K562 (cell line): ENCODE measurements around the gene KCNMB1. TPM values are rescaled to one million over a fixed set of nuclear protein-coding genes. Genes with fewer than 3 reads are reported as not detected.

ENCODE experiments used
- ATAC-seq: fragments of 200-7000 bp; cut with Tn5 transposase; 3 replicates; pipeline ENCODE4 v1.9.1; 2020; ENCODE audit warnings: moderate library complexity
- BruUV-seq: library from RNA; stranded (reverse); fragments of 400-500 nt; replicated peaks from 2 replicates; lab custom pipeline; 2021; lab: Mats Ljungman, UMichigan
- CTCF ChIA-PET: fragments of 300-600 bp; formaldehyde crosslinking; extraction: SDS; loops from one replicate; lab custom pipeline; 2021; ENCODE audit warnings: low intra/inter-chr PET ratio; lab: Yijun Ruan, JAX
- POLR2A ChIA-PET: fragments of 300-600, 350-650 bp; sonication (Branson Sonifier 250); formaldehyde crosslinking; extraction: SDS; loops from one replicate; lab custom pipeline; 2021; ENCODE audit warnings: antibody characterized with exemption, inconsistent platforms; lab: Yijun Ruan, JAX
- DNase-seq, 4 experiments: peaks; one replicate each; pipeline versions ENCODE4 v3.0.0 to v3.0.0-alpha.2; 2011 to 2018; ENCODE audit warnings: low spot score in 3 of 4, mixed read lengths in 3 of 4; ENCODE audit errors: extremely low read depth in 1 of 4
- FAIRE-seq: peaks from 2 replicates; lab custom pipeline; 2011; peaks lifted over from hg19 to GRCh38; lab: Jason Lieb, UNC
- H2AFZ ChIP-seq: 2 replicates; pipeline ENCODE4 v1.6.0; 2011; ENCODE audit warnings: low read depth, low read length, control low read depth, inconsistent platforms
- H3K27ac ChIP-seq: fragments of 200-600 bp; 3 replicates; pipeline ENCODE4 v1.8.0; 2011; ENCODE audit warnings: low read depth, mild to moderate bottlenecking, control low read depth, inconsistent platforms, low read length, moderate library complexity, mixed read lengths; ENCODE audit errors: extremely low read depth
- H3K27me3 ChIP-seq, 2 experiments: fragments of 300-600 bp in 1 of 2; 2 replicates in 1 of 2; 3 replicates in 1 of 2; pipeline versions ENCODE4 v1.6.0 to v1.8.0; 2011; ENCODE audit warnings: inconsistent platforms in 2 of 2, low read length in 2 of 2, mild to moderate bottlenecking in 1 of 2, mixed read lengths in 1 of 2, moderate library complexity in 1 of 2; ENCODE audit not compliant: control insufficient read depth in 2 of 2, insufficient read depth in 2 of 2
- H3K36me3 ChIP-seq: fragments of 300-600 bp; 3 replicates; pipeline ENCODE4 v1.8.0; 2011; ENCODE audit warnings: mild to moderate bottlenecking, low read length, inconsistent platforms; ENCODE audit not compliant: control insufficient read depth, insufficient read depth
- H3K4me1 ChIP-seq, 2 experiments: fragments of 200-600 bp in 1 of 2; replicated peaks in 1 of 2; 2 replicates in 1 of 2; 3 replicates in 1 of 2; pipeline versions ENCODE4 v1.5.1 to v1.8.0; 2011; ENCODE audit warnings: inconsistent platforms in 2 of 2, low read length in 2 of 2, mild to moderate bottlenecking in 1 of 2, mixed read lengths in 1 of 2, moderate library complexity in 1 of 2; ENCODE audit not compliant: control insufficient read depth in 2 of 2, insufficient read depth in 2 of 2
- H3K4me2 ChIP-seq: 2 replicates; pipeline ENCODE4 v1.6.1; 2011; ENCODE audit warnings: low read length, control low read depth, inconsistent platforms, mixed read lengths; ENCODE audit not compliant: insufficient read depth
- H3K4me3 ChIP-seq: fragments of 200-600 bp; sonication (generic), shearing (Covaris generic); 2 replicates; pipeline ENCODE4 v1.5.1; 2016; ENCODE audit warnings: control low read depth, inconsistent platforms
- H3K79me2 ChIP-seq: fragments of 200-600 bp; 3 replicates; pipeline ENCODE4 v1.8.0; 2011; ENCODE audit warnings: low read length, inconsistent platforms; ENCODE audit not compliant: control insufficient read depth, insufficient read depth
- H3K9ac ChIP-seq, 2 experiments: 2 replicates each; pipeline versions ENCODE4 v1.6.0 to v1.6.1; 2011; ENCODE audit warnings: low read depth in 2 of 2, low read length in 2 of 2, control low read depth in 1 of 2, inconsistent platforms in 1 of 2, mild to moderate bottlenecking in 1 of 2, mixed read lengths in 1 of 2; ENCODE audit not compliant: insufficient read depth in 1 of 2
- H3K9me1 ChIP-seq: one replicate; pipeline ENCODE4 v1.6.0; 2011; ENCODE audit warnings: inconsistent platforms, mild to moderate bottlenecking, low read length, moderate library complexity; ENCODE audit not compliant: control insufficient read depth, insufficient read depth
- H3K9me3 ChIP-seq: replicated peaks from 2 replicates; pipeline ENCODE4 v1.5.1; 2011; ENCODE audit warnings: low read depth, low read length, inconsistent platforms; ENCODE audit not compliant: control insufficient read depth, insufficient read depth
- H4K20me1 ChIP-seq: replicated peaks from 2 replicates; pipeline ENCODE4 v1.6.1; 2011; ENCODE audit warnings: low read length, inconsistent platforms, mixed read lengths; ENCODE audit not compliant: control insufficient read depth, insufficient read depth
- CBX5 ChIP-seq: IDR thresholded peaks from 2 replicates; pipeline ENCODE4 v1.6.1; 2014; ENCODE audit warnings: low read depth, borderline replicate concordance
- CREM ChIP-seq: IDR thresholded peaks from 2 replicates; pipeline ENCODE4 v1.6.1; 2014; ENCODE audit warnings: antibody characterized with exemption, low read depth
- FOSL1 ChIP-seq: fragments of 200-800 bp; sonication (Bioruptor generic); conservative IDR thresholded peaks from 2 replicates; pipeline ENCODE4 v1.6.1; 2016; ENCODE audit warnings: missing genetic modification characterization, missing compliant biosample characterization
- NFE2L1 ChIP-seq: fragments of 450-650 bp; IDR thresholded peaks from 2 replicates; pipeline ENCODE4 v1.6.1; 2016; ENCODE audit warnings: missing genetic modification characterization, low read depth, mild to moderate bottlenecking, missing compliant biosample characterization, moderate library complexity, borderline replicate concordance
- NFIX ChIP-seq: fragments of 250-450 bp; sonication (Bioruptor Pico); IDR thresholded peaks from 2 replicates; pipeline ENCODE4 v1.4.0; 2020; ENCODE audit warnings: low read depth, mild to moderate bottlenecking, moderate library complexity
- RHOXF2B ChIP-seq: fragments of 250-450 bp; sonication (Bioruptor Pico); conservative IDR thresholded peaks from 2 replicates; pipeline ENCODE4 v1.5.1; 2021
- TAF1 ChIP-seq: IDR thresholded peaks from 2 replicates; pipeline ENCODE4 v1.6.1; 2011; ENCODE audit warnings: mild to moderate bottlenecking, low read length, moderate library complexity; ENCODE audit not compliant: insufficient read depth, control insufficient read depth, severe bottlenecking; ENCODE audit errors: extremely low read depth
- TOE1 ChIP-seq, 2 experiments: fragments of 450-650 bp in 1 of 2; sonication (generic) in 1 of 2; formaldehyde crosslinking in 1 of 2; IDR thresholded peaks; 2 replicates each; pipeline versions ENCODE4 v1.7.1 to v1.8.0; 2016 to 2022; ENCODE audit warnings: borderline replicate concordance in 2 of 2, mild to moderate bottlenecking in 2 of 2, antibody characterized with exemption in 1 of 2, inconsistent platforms in 1 of 2, low read depth in 1 of 2, missing genetic modification reagents in 1 of 2, moderate library complexity in 1 of 2
- ZC3H8 ChIP-seq: fragments of 450-650 bp; IDR thresholded peaks from 2 replicates; pipeline ENCODE4 v1.6.1; 2017
- ZNF133 ChIP-seq: fragments of 250-450 bp; sonication (Bioruptor Pico); IDR thresholded peaks from 2 replicates; pipeline ENCODE4 v1.4.0; 2020; ENCODE audit warnings: mild to moderate bottlenecking
- ZNF143 ChIP-seq: sonication (generic); formaldehyde crosslinking; IDR thresholded peaks from 2 replicates; pipeline ENCODE4 v1.9.0; 2022; ENCODE audit warnings: mild to moderate bottlenecking, missing genetic modification reagents
- ZNF316 ChIP-seq: fragments of 450-650 bp; IDR thresholded peaks from 2 replicates; pipeline ENCODE4 v1.6.1; 2016
- ZNF764 ChIP-seq: fragments of 250-450 bp; sonication (Bioruptor Pico); IDR thresholded peaks from 2 replicates; pipeline ENCODE4 v1.4.0; 2020; ENCODE audit warnings: low read depth, mild to moderate bottlenecking, moderate library complexity
- WGBS: fragments of 100-300 bp; shearing (Covaris generic); methylation state at CpG from one replicate; pipeline ENCODE4 v1.1.6; 2016; ENCODE audit warnings: low coverage, mixed read lengths; ENCODE audit not compliant: insufficient coverage; ENCODE audit errors: missing lambda C conversion rate; 5-methylcytosine and 5-hydroxymethylcytosine counted together
- in situ Hi-C: fragments of 300-500 bp; cut with MboI; formaldehyde crosslinking; loops from 4 replicates; pipeline ENCODE4 v1.15.0; 2018; ENCODE audit warnings: inconsistent platforms, mixed read lengths
- intact Hi-C: fragments of 100-400 bp; cut with micrococcal nuclease; formaldehyde crosslinking; loops from 2 replicates; pipeline ENCODE4 v1.14.2; 2022
- polyA plus RNA-seq, 8 experiments: library from polyadenylated mRNA; depleted of rRNA in 4 of 8; stranded (reverse) in 5 of 8; unstranded in 3 of 8; fragments of >200 nt; fragmentation: Nextera tagmentation in 2 of 8; fragmentation: Illumina TruSeq in 1 of 8; extraction: Ambion mirVana in 2 of 8; extraction: Trizol in 1 of 8; gene quantifications; 2 replicates each; pipeline versions ENCODE4 v1.2.1 to v1.2.3, GENCODE V29; 2011 to 2014; ENCODE audit warnings: inconsistent platforms in 1 of 8, missing spikeins in 1 of 8
- total RNA-seq, 7 experiments: library from RNA; depleted of rRNA in 6 of 7; stranded (reverse); fragments of >200 nt in 6 of 7; fragmentation: Illumina TruSeq in 2 of 7; extraction: Trizol in 2 of 7; gene quantifications; 2 replicates each; pipeline versions ENCODE4 v1.2.1 to v1.2.3, GENCODE V29; 2011 to 2021; ENCODE audit warnings: low replicate concordance in 1 of 7
- TF ChIP-seq, protein P1 (sequence below): sonication (generic); formaldehyde crosslinking; IDR thresholded peaks from 2 replicates; pipeline ENCODE4 v1.4.0; 2020; ENCODE audit warnings: mild to moderate bottlenecking, missing genetic modification reagents
- TF ChIP-seq, protein P2 (sequence below): fragments of 450-650 bp; IDR thresholded peaks from 2 replicates; pipeline ENCODE4 v1.7.0; 2016; ENCODE audit warnings: borderline replicate concordance

KCNMB1 gene
- total and polyA plus RNA-seq, 9 of the 15 experiments (the other 6 are each of a cell fraction or from before 2014, with no cell fraction given) = not detected

DNA sequence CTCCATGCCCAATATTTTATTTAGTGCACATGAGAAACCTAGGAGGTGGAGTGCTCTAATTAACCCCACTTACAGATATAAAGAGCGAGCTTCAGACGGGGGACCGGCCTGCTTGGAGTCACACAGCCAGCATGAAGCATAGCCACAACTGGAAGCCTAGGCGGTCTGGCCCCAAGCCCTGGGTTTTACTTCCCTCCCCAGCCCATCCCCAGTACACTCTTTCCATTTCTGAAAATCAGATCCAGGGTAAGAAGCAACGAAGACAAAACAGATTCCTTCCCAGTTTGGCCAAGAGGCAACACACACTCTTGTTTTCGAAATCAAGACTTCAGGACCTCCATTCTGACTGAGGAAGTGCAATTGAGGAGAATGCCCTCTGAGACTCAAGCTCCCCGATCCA, 27.1 kb downstream of the KCNMB1 start:
- H3K4me3 ChIP-seq = no peak overlapping the region
- POLR2A ChIA-PET = no interaction called here
- BruUV-seq = no TSS peak

DNA sequence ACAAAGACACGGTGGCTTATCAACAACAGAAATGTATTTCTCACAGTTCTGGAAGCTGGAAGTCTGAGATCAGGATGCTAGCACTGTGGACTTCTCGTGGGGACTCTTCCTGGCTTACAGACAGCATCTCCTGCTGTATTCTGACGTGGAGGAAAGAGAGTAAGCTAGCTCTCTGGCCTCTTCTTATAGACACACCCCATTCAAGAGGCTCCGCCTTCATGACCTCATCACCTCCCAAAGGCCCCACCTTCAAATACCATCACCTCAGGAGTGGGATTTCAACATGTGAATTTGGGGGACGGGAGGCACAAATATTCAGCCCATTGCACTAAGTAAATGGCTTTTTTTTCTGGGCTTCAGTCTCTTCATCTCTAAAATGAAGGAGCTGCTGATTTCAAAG, 27.6 kb downstream of the KCNMB1 start:
- 9% methylated on average over 4 of the region's 5 CpGs for WGBS
- Histone ChIP-seq H3K36me3 (no peaks in the 10 kb centered on the region), H3K79me2 (no peaks in the 10 kb centered on the region), H3K27me3 (peaks cover 2 to 18% of the 10 kb centered on the region in 2 experiments; a peak in 4 of 5 replicates), H3K9me3 (no peaks in the 10 kb centered on the region), H4K20me1 (no peaks in the 10 kb centered on the region; the same call in 1 of the 2 replicates), H3K4me3 (no peak overlapping the region), H3K4me2 (no peak overlapping the region), H3K4me1 (peaks cover 0 to 10% of the 10 kb centered on the region in 2 experiments), H2AFZ (no peak overlapping the region), H3K9me1 (no peaks in the 10 kb centered on the region), H3K27ac (no peak overlapping the region), H3K9ac (no peak overlapping the region)
- ChIA-PET CTCF (no interaction called here), POLR2A (no interaction called here)
- no TSS peak for BruUV-seq
- ATAC-seq (peak; percentile 76), DNase-seq (peak in 2 of 4 experiments; percentile 11 to 23), FAIRE-seq (peak; percentile 49)
- intact Hi-C loops = no loop called here
- in situ Hi-C loops = no loop called here
- TF ChIP-seq, protein P1, sequence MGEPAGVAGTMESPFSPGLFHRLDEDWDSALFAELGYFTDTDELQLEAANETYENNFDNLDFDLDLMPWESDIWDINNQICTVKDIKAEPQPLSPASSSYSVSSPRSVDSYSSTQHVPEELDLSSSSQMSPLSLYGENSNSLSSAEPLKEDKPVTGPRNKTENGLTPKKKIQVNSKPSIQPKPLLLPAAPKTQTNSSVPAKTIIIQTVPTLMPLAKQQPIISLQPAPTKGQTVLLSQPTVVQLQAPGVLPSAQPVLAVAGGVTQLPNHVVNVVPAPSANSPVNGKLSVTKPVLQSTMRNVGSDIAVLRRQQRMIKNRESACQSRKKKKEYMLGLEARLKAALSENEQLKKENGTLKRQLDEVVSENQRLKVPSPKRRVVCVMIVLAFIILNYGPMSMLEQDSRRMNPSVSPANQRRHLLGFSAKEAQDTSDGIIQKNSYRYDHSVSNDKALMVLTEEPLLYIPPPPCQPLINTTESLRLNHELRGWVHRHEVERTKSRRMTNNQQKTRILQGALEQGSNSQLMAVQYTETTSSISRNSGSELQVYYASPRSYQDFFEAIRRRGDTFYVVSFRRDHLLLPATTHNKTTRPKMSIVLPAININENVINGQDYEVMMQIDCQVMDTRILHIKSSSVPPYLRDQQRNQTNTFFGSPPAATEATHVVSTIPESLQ = no peak
- TF ChIP-seq CREM (no peak), ZNF316 (no peak), TAF1 (no peak), NFE2L1 (tag) (no peak), ZNF764 (CRISPR knock-in tag) (no peak), NFIX (no peak), ZNF133 (CRISPR knock-in tag) (no peak), RHOXF2B (no peak), TOE1 (IDR thresholded peaks at IDR 0.05; ENCODE audit: borderline replicate concordance) (no peak), TOE1 (CRISPR knock-in tag; IDR thresholded peaks at IDR 0.05; ENCODE audit: borderline replicate concordance, low read depth) (no peak)
- TF ChIP-seq, protein P2, sequence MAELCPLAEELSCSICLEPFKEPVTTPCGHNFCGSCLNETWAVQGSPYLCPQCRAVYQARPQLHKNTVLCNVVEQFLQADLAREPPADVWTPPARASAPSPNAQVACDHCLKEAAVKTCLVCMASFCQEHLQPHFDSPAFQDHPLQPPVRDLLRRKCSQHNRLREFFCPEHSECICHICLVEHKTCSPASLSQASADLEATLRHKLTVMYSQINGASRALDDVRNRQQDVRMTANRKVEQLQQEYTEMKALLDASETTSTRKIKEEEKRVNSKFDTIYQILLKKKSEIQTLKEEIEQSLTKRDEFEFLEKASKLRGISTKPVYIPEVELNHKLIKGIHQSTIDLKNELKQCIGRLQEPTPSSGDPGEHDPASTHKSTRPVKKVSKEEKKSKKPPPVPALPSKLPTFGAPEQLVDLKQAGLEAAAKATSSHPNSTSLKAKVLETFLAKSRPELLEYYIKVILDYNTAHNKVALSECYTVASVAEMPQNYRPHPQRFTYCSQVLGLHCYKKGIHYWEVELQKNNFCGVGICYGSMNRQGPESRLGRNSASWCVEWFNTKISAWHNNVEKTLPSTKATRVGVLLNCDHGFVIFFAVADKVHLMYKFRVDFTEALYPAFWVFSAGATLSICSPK = no peak

More for the DNA sequence above, 27.1 kb downstream of the KCNMB1 start:
- Histone ChIP-seq H2AFZ (no peak overlapping the region), H3K9ac (no peak overlapping the region), H4K20me1 (no peaks in the 10 kb centered on the region; the same call in 1 of the 2 replicates), H3K27ac (no peak overlapping the region), H3K79me2 (no peaks in the 10 kb centered on the region), H3K4me2 (no peak overlapping the region), H3K4me1 (peaks cover 0 to 10% of the 10 kb centered on the region in 2 experiments), H3K9me1 (no peaks in the 10 kb centered on the region), H3K9me3 (no peaks in the 10 kb centered on the region), H3K36me3 (no peaks in the 10 kb centered on the region), H3K27me3 (peaks cover 2 to 17% of the 10 kb centered on the region in 2 experiments; a peak in 2 of 5 replicates)
- in situ Hi-C loops (no loop called here), intact Hi-C loops (no loop called here)
- no peak for DNase-seq
- FAIRE-seq = no peak
- CTCF ChIA-PET = no interaction called here
- ATAC-seq = no peak
- WGBS = 31% methylated on average over 7 of the region's 7 CpGs
- TF ChIP-seq FOSL1 (tag) (no peak), CBX5 (no peak), ZC3H8 (no peak), ZNF143 (no peak)
